NT2/D1 (cell line): ENCODE results near the gene ZSCAN26.

Source experiments
- DNase-seq: peaks from one replicate; pipeline ENCODE4 v3.0.0-alpha.2; 2011; ENCODE audit warnings: low read depth, low spot score
- H3K27me3 ChIP-seq: 2 replicates; pipeline ENCODE4 v1.6.0; 2011; ENCODE audit warnings: mild to moderate bottlenecking; ENCODE audit not compliant: insufficient read length, insufficient read depth
- H3K36me3 ChIP-seq: 2 replicates; pipeline ENCODE4 v1.6.1; 2011; ENCODE audit warnings: mild to moderate bottlenecking, low read length, mixed read lengths; ENCODE audit not compliant: insufficient read depth, insufficient read length
- H3K4me1 ChIP-seq: 2 replicates; pipeline ENCODE4 v1.5.1; 2011; ENCODE audit not compliant: insufficient read depth, insufficient read length
- H3K4me3 ChIP-seq: 2 replicates; pipeline ENCODE4 v1.5.1; 2011; ENCODE audit warnings: low read depth; ENCODE audit not compliant: insufficient read length
- H3K9ac ChIP-seq: 2 replicates; pipeline ENCODE4 v1.6.0; 2011; ENCODE audit warnings: low read depth; ENCODE audit not compliant: insufficient read length
- H3K9me3 ChIP-seq: 2 replicates; pipeline ENCODE4 v1.5.1; 2011; ENCODE audit warnings: mild to moderate bottlenecking, low read length; ENCODE audit not compliant: insufficient read depth
- SUZ12 ChIP-seq: IDR thresholded peaks from 2 replicates; pipeline ENCODE4 v1.6.1; 2011; ENCODE audit not compliant: insufficient read length, insufficient read depth; ENCODE audit errors: extremely low read depth
- YY1 ChIP-seq: IDR thresholded peaks from 2 replicates; pipeline ENCODE4 v1.6.1; 2011; ENCODE audit not compliant: insufficient read length, insufficient read depth
- ZNF274 ChIP-seq: IDR thresholded peaks from 2 replicates; pipeline ENCODE4 v1.6.1; 2011; ENCODE audit warnings: mild to moderate bottlenecking, low read depth, low read length

Gene ZSCAN26

DNA sequence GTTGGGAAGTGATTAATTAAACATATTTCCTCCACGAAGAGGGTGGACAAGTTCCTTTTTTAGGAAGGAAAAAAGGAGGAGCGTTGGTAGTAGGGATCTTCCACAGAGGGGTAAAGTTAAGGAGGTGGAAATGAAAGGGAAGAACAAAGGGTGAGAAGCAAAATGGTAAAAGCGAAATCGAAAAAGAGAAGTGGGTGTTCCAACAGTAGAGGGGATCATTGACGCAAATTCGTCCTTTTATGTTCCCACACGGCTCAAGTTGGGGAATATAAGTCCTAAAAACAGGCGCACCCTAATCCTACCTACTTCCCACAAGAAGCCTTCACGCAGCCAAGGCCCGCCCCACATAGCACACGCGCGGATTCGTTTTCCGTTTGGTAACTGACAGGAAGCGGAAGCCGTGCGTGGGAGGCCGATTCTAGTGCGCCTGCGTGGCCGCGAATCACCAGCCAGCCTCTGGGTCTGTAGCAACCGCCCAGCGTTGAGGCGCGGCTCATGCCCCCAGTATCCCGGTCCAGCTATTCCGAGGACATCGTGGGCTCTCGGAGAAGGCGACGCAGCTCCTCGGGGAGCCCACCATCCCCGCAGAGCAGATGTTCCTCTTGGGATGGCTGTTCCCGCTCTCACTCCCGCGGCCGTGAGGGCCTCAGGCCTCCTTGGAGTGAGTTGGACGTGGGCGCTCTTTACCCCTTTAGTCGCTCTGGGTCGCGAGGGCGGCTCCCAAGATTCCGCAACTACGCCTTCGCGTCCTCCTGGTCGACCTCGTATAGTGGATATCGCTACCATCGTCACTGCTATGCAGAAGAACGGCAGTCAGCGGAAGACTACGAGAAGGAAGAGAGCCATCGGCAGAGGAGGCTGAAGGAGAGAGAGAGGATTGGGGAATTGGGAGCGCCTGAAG lies 7.8 kb upstream of the ZSCAN26 start, which contains the start of gene NKAPL:
Gene NKAPL, plus strand, starts transcription at position 421 of the 901 bp plus-strand sequence. Its CDS starts 75 bp downstream, at position 496.
- Histone ChIP-seq H3K4me3 (no peak within 1 kb of the TSS), H3K4me1 (no peaks in the 10 kb centered on the region), H3K9me3 (no peaks in the 10 kb centered on the region), H3K9ac (no peak within 1 kb of the TSS), H3K27me3 (no peaks in the 10 kb centered on the region), H3K36me3 (no peaks in the 10 kb centered on the region)
- DNase-seq: no peak
- no peak for TF ChIP-seq SUZ12
- TF ChIP-seq YY1: no peak
- TF ChIP-seq ZNF274: no peak

GRCh38 chr6:28263922-28264321 lies 3.0 kb upstream of the ZSCAN26 start:
- Histone ChIP-seq H3K4me1 (no peaks in the 10 kb centered on the region), H3K27me3 (no peaks in the 10 kb centered on the region), H3K4me3 (no peak overlapping the region), H3K9me3 (no peaks in the 10 kb centered on the region), H3K9ac (no peak overlapping the region), H3K36me3 (no peaks in the 10 kb centered on the region)
- DNase-seq: no peak
- no peak for TF ChIP-seq SUZ12
- TF ChIP-seq YY1: no peak
- TF ChIP-seq ZNF274: no peak

GRCh38 chr6:28264834-28265401 lies 2.0 kb upstream of the ZSCAN26 start:
- TF ChIP-seq ZNF274: no peak
- TF ChIP-seq SUZ12: no peak
- TF ChIP-seq YY1: no peak
- Histone ChIP-seq H3K9ac (no peak overlapping the region), H3K36me3 (no peaks in the 10 kb centered on the region), H3K9me3 (no peaks in the 10 kb centered on the region), H3K4me3 (no peak overlapping the region), H3K27me3 (no peaks in the 10 kb centered on the region), H3K4me1 (no peaks in the 10 kb centered on the region)
- DNase-seq: no peak

DNA sequence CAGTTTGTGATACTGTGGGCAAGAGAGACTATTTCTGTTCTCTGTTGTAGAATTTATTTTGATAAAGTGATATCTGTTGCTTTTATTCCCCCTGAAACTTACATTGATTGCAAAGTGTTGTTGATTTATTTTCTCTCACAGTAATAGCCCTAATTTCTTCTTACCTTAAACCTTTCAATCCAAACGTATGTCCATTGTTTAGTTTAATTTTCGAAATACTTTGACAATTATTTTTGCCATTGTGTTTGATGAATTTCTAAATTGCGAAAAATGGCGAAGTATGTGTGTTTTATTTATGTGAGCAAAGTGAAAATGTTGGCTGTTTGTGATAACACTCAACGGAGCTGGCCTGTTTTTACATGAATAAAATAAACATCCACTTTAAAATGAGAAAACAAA lies 381 bp upstream of the ZSCAN26 start:
- H3K9ac ChIP-seq: peak overlapping the region; percentile 80
- TF ChIP-seq YY1 (no peak), SUZ12 (no peak), ZNF274 (no peak)
- no peak for DNase-seq
- no peaks in the 10 kb centered on the region for H3K4me1 ChIP-seq
- H3K4me3 ChIP-seq: peak overlapping the region; percentile 70
- H3K36me3 ChIP-seq: peaks cover 3% of the 10 kb centered on the region
- no peaks in the 10 kb centered on the region for H3K9me3 ChIP-seq
- H3K27me3 ChIP-seq: no peaks in the 10 kb centered on the region

- TF ChIP-seq YY1 (no peak), SUZ12 (no peak)
- Histone ChIP-seq H3K4me1 (no peaks in the 10 kb centered on the region), H3K36me3 (peaks cover 14% of the 10 kb centered on the region), H3K9ac (peak overlapping the region; percentile 80), H3K9me3 (no peaks in the 10 kb centered on the region), H3K4me3 (peak overlapping the region; percentile 70), H3K27me3 (no peaks in the 10 kb centered on the region)
- no peak for DNase-seq
Measured at GRCh38 chr6:28267695-28268059, 734 bp downstream of the ZSCAN26 start.

GRCh38 chr6:28269492-28269891 lies 2.5 kb downstream of the ZSCAN26 start:
- no peak for DNase-seq

DNA sequence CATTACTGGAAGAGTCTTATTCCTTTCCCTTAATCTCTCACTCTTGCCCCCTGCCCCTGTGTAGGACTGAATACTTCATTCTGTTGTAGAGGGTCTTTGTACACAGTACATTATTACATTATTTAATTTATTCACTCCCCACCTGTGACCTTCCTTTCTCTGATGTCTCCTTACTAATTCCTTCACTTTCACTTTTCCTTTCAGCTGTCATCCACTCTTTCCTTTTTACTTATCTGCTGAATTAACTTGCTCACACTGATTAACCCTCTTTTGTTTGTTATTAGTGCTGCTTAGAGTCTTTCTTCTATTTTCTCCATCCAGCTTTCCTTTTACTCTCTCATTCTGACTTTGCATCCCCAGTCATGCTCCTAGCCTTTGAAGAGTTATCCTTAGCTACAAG lies 7.9 kb downstream of the ZSCAN26 start:
- Histone ChIP-seq H3K9ac (no peak overlapping the region), H3K4me3 (no peak overlapping the region), H3K4me1 (no peaks in the 10 kb centered on the region), H3K27me3 (no peaks in the 10 kb centered on the region), H3K36me3 (peaks cover 50% of the 10 kb centered on the region), H3K9me3 (no peaks in the 10 kb centered on the region)
- DNase-seq: no peak
- TF ChIP-seq YY1 (no peak), SUZ12 (no peak), ZNF274 (no peak)

More at GRCh38 chr6:28269492-28269891, 2.5 kb downstream of the ZSCAN26 start:
- TF ChIP-seq ZNF274 (no peak), YY1 (no peak), SUZ12 (no peak)
- Histone ChIP-seq H3K9me3 (no peaks in the 10 kb centered on the region), H3K27me3 (no peaks in the 10 kb centered on the region), H3K36me3 (peaks cover 29% of the 10 kb centered on the region), H3K9ac (no peak overlapping the region), H3K4me1 (no peaks in the 10 kb centered on the region), H3K4me3 (no peak overlapping the region)

DNA sequence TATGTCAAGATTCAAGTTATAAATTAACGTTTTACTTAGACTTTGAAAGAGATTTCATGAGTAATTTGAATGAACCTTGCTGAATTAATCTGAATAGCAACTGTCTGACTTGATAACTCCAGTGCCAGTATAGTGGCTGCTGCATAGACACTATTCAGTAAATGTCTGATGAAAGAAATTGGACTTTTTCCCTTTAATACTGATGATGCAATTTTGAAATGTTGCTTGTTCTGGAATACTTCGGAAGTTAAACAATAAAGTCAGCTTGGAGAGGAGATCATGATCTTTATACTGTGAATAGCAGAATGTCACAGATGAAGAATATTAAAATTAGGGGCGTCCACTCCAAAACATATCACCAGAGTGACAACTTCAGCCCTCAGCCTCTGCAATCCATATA lies 10.8 kb downstream of the ZSCAN26 start:
- TF ChIP-seq SUZ12 (no peak), ZNF274 (no peak), YY1 (no peak)
- peaks cover 4% of the 10 kb centered on the region for H3K27me3 ChIP-seq

More for the DNA sequence above, 10.8 kb downstream of the ZSCAN26 start:
- peaks cover 35% of the 10 kb centered on the region for H3K36me3 ChIP-seq
- no peak overlapping the region for H3K9ac ChIP-seq
- DNase-seq: no peak
- H3K4me1 ChIP-seq: no peaks in the 10 kb centered on the region
- no peaks in the 10 kb centered on the region for H3K9me3 ChIP-seq
- H3K4me3 ChIP-seq: no peak overlapping the region
